HG02885 (cell line): ENCODE measurements around the gene ZNF525.
"Not testable (repeated sequence)": the region's sequence is repeated elsewhere in the genome, so short reads cannot be mapped to it uniquely, and the experiment has no call there.

Experiments
- ATAC-seq: cut with Tn5 transposase; IDR thresholded peaks from one replicate; pipeline ENCODE4 v1.9.1; 2021; ENCODE audit warnings: mild to moderate bottlenecking; ENCODE audit not compliant: unreplicated experiment, poor library complexity

Gene ZNF525

GRCh38 chr19:53365134-53365898 lies at the start of gene ZNF525:
TSS of gene ZNF525 (plus strand) at chr19:53365705. CDS start at chr19:53372282, 6,577 bp downstream.
- ATAC-seq, result peak; percentile 86

- no peak for ATAC-seq
These were observed 36.5 kb upstream of the ZNF525 start for GRCh38 chr19:53328967-53329366.

- ATAC-seq, result no peak
These were observed 33.0 kb upstream of the ZNF525 start for GRCh38 chr19:53332484-53332883.

GRCh38 chr19:53333066-53333462 lies 32.4 kb upstream of the ZNF525 start:
- ATAC-seq, result no peak

- peak; percentile 96 for ATAC-seq
These were observed 31.7 kb upstream of the ZNF525 start, which contains the start of gene ZNF845 for GRCh38 chr19:53333463-53334449. TSS of gene ZNF845 (plus strand) at chr19:53333749. CDS start at chr19:53341308, 7,559 bp downstream.

GRCh38 chr19:53344403-53344802 lies 21.1 kb upstream of the ZNF525 start:
- not testable (repeated sequence) for ATAC-seq

- no peak for ATAC-seq
These were observed 9.8 kb upstream of the ZNF525 start for GRCh38 chr19:53355739-53356138.

- ATAC-seq, result no peak
These were observed 7.5 kb upstream of the ZNF525 start for GRCh38 chr19:53357821-53358581.

GRCh38 chr19:53360056-53360455 lies 5.4 kb upstream of the ZNF525 start:
- not testable (repeated sequence) for ATAC-seq

- ATAC-seq, result peak; percentile 31
These were observed 491 bp downstream of the ZNF525 start for GRCh38 chr19:53365899-53366493.

- no peak for ATAC-seq
These were observed 6.7 kb downstream of the ZNF525 start for GRCh38 chr19:53372196-53372595.

GRCh38 chr19:53374288-53374687 lies 8.8 kb downstream of the ZNF525 start:
- ATAC-seq, result no peak

- ATAC-seq, result no peak
These were observed 9.2 kb downstream of the ZNF525 start for GRCh38 chr19:53374743-53375142.

GRCh38 chr19:53381376-53381775 lies 15.9 kb downstream of the ZNF525 start:
- no peak for ATAC-seq

- ATAC-seq, result no peak
These were observed 22.7 kb downstream of the ZNF525 start for GRCh38 chr19:53388168-53388567.

- no peak for ATAC-seq
These were observed 23.4 kb downstream of the ZNF525 start for GRCh38 chr19:53388904-53389303.

- no peak for ATAC-seq
These were observed 24.1 kb downstream of the ZNF525 start for GRCh38 chr19:53389571-53389970.

GRCh38 chr19:53389978-53390377 lies 24.5 kb downstream of the ZNF525 start:
- no peak for ATAC-seq

GRCh38 chr19:53394522-53394973 lies 29.0 kb downstream of the ZNF525 start:
- ATAC-seq, result no peak
